ENCODE results near the gene CFAP74. TPM values are rescaled to one million over a fixed set of nuclear protein-coding genes. Genes with fewer than 3 reads are reported as not detected.

Gene CFAP74
- total RNA-seq (2021), result 0.28 and 0.44 TPM in 2 replicates
- long read RNA-seq, partial matches to known transcripts, result 0 of 3 reads
- long read RNA-seq, other reads (novel, unspliced or antisense), result 3 of 3 reads

- H3K36me3 Mint-ChIP-seq (ENCODE audit: insufficient read depth in 1 of 3, low read depth in 3 of 3), result no peaks in the 10 kb centered on the region
- no peak within 1 kb of the TSS for H2BK5ac ChIP-seq (ENCODE audit: insufficient read length, low read length)
- H3K4me2 ChIP-seq (ENCODE audit: insufficient read depth, insufficient read length, low read length), result peak within 1 kb of the TSS; percentile 26
- H2BK12ac ChIP-seq (ENCODE audit: insufficient read length, low read depth, low read length), result no peak within 1 kb of the TSS
- no peak within 1 kb of the TSS for H2BK15ac ChIP-seq (ENCODE audit: low read depth, low read length)
- peak within 1 kb of the TSS; percentile 52 to 74 for H3K4me3 Mint-ChIP-seq
- no peak within 1 kb of the TSS for H3K18ac ChIP-seq (ENCODE audit: insufficient read length, low read depth, low read length)
- no peak within 1 kb of the TSS for H3K23ac ChIP-seq (ENCODE audit: insufficient read length, low read depth, low read length)
- no peaks in the 10 kb centered on the region for H3K79me2 ChIP-seq (ENCODE audit: insufficient read depth, low read length)
- H3K9me3 Mint-ChIP-seq, result no peaks in the 10 kb centered on the region
- no peak within 1 kb of the TSS for H3K27ac ChIP-seq (ENCODE audit: insufficient read length, low read depth, low read length)
- no peak within 1 kb of the TSS for H2BK120ac ChIP-seq (ENCODE audit: low read depth, low read length, poor library complexity, severe bottlenecking)
- no peak within 1 kb of the TSS for H3K56ac ChIP-seq (ENCODE audit: insufficient read length, low read depth, low read length)
- no peaks in the 10 kb centered on the region for H3K27me3 ChIP-seq (ENCODE audit: insufficient read depth, low read length)
- H3K23me2 ChIP-seq (ENCODE audit: insufficient read length, low read depth, low read length, poor library complexity, severe bottlenecking), result peaks cover 6% of the 10 kb centered on the region
- H3K14ac ChIP-seq (ENCODE audit: insufficient read depth, low read length), result no peak within 1 kb of the TSS
- H3T11ph ChIP-seq (ENCODE audit: low read length), result no peak within 1 kb of the TSS
- no peak within 1 kb of the TSS for H2AFZ ChIP-seq (ENCODE audit: low read length)
- no peak for TF ChIP-seq CTCF (conservative IDR thresholded peaks at IDR 0.05)
- H4K20me1 ChIP-seq (ENCODE audit: control insufficient read depth, insufficient read depth, insufficient read length), result no peaks in the 10 kb centered on the region
- H3K4ac ChIP-seq (ENCODE audit: low read depth, low read length), result no peak within 1 kb of the TSS
- H3K9ac ChIP-seq (ENCODE audit: extremely low read depth, insufficient read length, low read length), result no peak within 1 kb of the TSS
- no peak within 1 kb of the TSS for H4K91ac ChIP-seq (ENCODE audit: insufficient read length, low read depth, low read length)
- no peak within 1 kb of the TSS for H4K8ac ChIP-seq (replicated peaks; ENCODE audit: insufficient read length, low read depth, low read length)
- peaks cover 15% of the 10 kb centered on the region for H3K27me3 Mint-ChIP-seq (ENCODE audit: low read depth)
- H3K4me1 ChIP-seq (ENCODE audit: insufficient read depth, low read length), result no peaks in the 10 kb centered on the region
- peak; percentile 87 for DNase-seq
- H2BK20ac ChIP-seq (ENCODE audit: low read depth, low read length, poor library complexity, severe bottlenecking), result no peak within 1 kb of the TSS
- no CpG with 5 or more reads among the region's 49 CpGs for WGBS (ENCODE audit: extremely low coverage, insufficient read length, low lambda C conversion rate)
- no peak within 1 kb of the TSS for H2AK5ac ChIP-seq (ENCODE audit: insufficient read length, low read length)
- H3K27ac Mint-ChIP-seq, result no peak within 1 kb of the TSS
- no peak within 1 kb of the TSS for H4K5ac ChIP-seq (ENCODE audit: insufficient read length, low read depth, low read length)
- H3K4me1 Mint-ChIP-seq, result peaks cover 7 to 11% of the 10 kb centered on the region in 2 experiments
- H3K79me1 ChIP-seq (ENCODE audit: insufficient read depth, low read depth, low read length, poor library complexity, severe bottlenecking), result no peaks in the 10 kb centered on the region
- H3K9me3 ChIP-seq (ENCODE audit: control insufficient read depth, low read depth, low read length), result no peaks in the 10 kb centered on the region
These were observed at the start of gene CFAP74 for GRCh38 chr1:2003541-2004131. TSS of gene CFAP74 (minus strand) at chr1:2003786. CDS start at chr1:1990956, 12,830 bp downstream.
